Neural crest cell (in vitro differentiated cells): Measurements from ENCODE around the gene MRPL49. TPM values are rescaled to one million over a fixed set of nuclear protein-coding genes. Genes with fewer than 3 reads are reported as not detected.

ENCODE experiments used
- DNase-seq: peaks from one replicate; pipeline ENCODE4 v3.0.0; 2021; ENCODE audit warnings: low read depth, mixed read lengths, low spot score
- H3K27ac Mint-ChIP-seq: one replicate; pipeline ENCODE4 v1.8.0; 2021; ENCODE audit warnings: mild to moderate bottlenecking, mixed read lengths; ENCODE audit not compliant: unreplicated experiment
- H3K27me3 Mint-ChIP-seq: 2 replicates; pipeline ENCODE4 v1.8.0; 2021; ENCODE audit warnings: low read depth, mild to moderate bottlenecking, mixed read lengths
- H3K36me3 Mint-ChIP-seq: 2 replicates; pipeline ENCODE4 v1.8.0; 2021; ENCODE audit warnings: low read depth, mild to moderate bottlenecking, mixed read lengths
- H3K4me1 Mint-ChIP-seq: 2 replicates; pipeline ENCODE4 v1.8.0; 2021; ENCODE audit warnings: mixed read lengths
- H3K4me3 Mint-ChIP-seq: one replicate; pipeline ENCODE4 v1.8.0; 2021; ENCODE audit warnings: mild to moderate bottlenecking, mixed read lengths
- H3K9me3 Mint-ChIP-seq: 2 replicates; pipeline ENCODE4 v1.8.0; 2021; ENCODE audit warnings: mixed read lengths
- total RNA-seq: library from RNA; stranded (reverse); gene quantifications from 2 replicates; pipeline ENCODE4 v1.2.1, GENCODE V29; 2021
- TF ChIP-seq, protein P1 (sequence below): fragments of 200-600 bp; sonication (generic); conservative IDR thresholded peaks from 2 replicates; pipeline ENCODE4 v1.5.0; 2021; ENCODE audit warnings: antibody characterized with exemption, mild to moderate bottlenecking

Gene MRPL49
- total RNA-seq, 1 donor from 2014 or later: 50.3 TPM

DNA sequence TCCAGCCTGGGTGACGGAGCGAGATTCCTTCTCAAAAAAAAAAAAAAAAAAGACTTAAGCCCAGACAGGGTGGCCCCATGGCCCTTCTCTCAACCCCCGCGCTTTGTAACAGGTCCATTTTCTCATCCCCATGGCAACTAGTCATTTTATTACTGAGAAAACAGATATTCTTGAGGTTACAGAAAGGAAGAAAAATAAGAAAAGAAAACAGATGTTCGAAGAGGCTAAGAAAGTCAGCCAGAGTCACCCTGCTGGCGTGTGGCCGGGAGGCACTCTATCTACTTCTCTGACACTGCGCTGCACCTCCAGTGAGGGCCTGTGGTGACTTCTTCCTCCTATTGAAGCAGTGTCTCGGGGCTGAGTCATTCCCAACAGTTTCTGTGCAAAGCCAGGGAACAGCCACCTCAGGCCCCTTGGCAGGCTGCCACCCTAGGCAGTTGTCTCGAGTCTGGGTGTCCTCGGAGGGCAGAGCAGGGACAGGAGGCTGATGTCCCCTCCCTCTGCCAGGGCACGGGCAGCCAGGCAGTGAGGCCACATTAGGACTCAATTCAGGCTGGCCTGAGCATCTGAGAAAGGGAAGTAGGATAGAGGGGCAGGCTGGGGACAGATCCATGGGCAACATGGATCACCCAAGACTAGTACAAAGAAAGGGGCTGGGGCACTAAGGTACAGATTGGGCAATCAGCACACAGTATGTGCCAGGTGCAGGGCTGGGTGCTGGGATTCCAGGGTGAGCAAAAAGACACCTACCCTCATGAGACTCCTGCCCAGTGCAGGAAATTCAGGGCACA is 28.6 kb downstream of the MRPL49 start:
- TF ChIP-seq, protein P1, sequence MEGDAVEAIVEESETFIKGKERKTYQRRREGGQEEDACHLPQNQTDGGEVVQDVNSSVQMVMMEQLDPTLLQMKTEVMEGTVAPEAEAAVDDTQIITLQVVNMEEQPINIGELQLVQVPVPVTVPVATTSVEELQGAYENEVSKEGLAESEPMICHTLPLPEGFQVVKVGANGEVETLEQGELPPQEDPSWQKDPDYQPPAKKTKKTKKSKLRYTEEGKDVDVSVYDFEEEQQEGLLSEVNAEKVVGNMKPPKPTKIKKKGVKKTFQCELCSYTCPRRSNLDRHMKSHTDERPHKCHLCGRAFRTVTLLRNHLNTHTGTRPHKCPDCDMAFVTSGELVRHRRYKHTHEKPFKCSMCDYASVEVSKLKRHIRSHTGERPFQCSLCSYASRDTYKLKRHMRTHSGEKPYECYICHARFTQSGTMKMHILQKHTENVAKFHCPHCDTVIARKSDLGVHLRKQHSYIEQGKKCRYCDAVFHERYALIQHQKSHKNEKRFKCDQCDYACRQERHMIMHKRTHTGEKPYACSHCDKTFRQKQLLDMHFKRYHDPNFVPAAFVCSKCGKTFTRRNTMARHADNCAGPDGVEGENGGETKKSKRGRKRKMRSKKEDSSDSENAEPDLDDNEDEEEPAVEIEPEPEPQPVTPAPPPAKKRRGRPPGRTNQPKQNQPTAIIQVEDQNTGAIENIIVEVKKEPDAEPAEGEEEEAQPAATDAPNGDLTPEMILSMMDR: no peak
- H3K9me3 Mint-ChIP-seq: no peaks in the 10 kb centered on the region
- DNase-seq: no peak

DNA sequence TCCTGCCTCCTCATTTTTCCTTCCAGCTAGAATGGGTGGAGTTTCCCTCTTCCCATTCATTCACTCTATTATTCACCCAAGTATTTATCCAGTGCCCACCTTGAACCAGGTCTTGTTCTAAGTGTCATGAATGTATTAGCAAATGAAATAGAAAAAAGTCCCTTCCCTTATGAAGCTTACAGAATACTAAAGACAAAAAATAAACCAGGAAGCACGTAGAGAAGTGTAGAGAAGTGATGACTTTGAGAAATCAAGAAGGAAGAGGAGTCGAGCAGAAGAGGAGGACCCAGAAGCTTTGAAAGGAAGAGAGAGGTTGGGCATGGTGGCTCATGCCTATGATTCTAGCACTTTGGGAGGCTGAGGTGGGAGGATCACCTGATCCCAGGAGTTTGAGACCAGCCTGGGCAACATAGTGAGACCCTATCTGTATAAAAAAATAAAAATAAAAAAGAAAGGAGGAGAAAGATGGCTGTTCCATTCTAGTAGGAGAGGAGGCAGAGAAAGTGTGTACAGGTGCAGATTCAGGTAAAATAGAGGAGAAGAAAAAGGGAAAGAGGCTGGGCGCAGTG is 29.3 kb downstream of the MRPL49 start:
- H3K27me3 Mint-ChIP-seq: peaks cover 29% of the 10 kb centered on the region
- no peaks in the 10 kb centered on the region for H3K9me3 Mint-ChIP-seq
- H3K36me3 Mint-ChIP-seq: no peaks in the 10 kb centered on the region
- H3K4me1 Mint-ChIP-seq: peaks cover 6% of the 10 kb centered on the region
- H3K27ac Mint-ChIP-seq: no peak overlapping the region
- TF ChIP-seq, protein P1: no peak
- no peak overlapping the region for H3K4me3 Mint-ChIP-seq
- DNase-seq: no peak

More for the DNA sequence above, 28.6 kb downstream of the MRPL49 start:
- Mint-ChIP-seq H3K36me3 (no peaks in the 10 kb centered on the region), H3K4me1 (peaks cover 6% of the 10 kb centered on the region), H3K4me3 (no peak overlapping the region), H3K27me3 (peaks cover 34% of the 10 kb centered on the region), H3K27ac (no peak overlapping the region)

DNA sequence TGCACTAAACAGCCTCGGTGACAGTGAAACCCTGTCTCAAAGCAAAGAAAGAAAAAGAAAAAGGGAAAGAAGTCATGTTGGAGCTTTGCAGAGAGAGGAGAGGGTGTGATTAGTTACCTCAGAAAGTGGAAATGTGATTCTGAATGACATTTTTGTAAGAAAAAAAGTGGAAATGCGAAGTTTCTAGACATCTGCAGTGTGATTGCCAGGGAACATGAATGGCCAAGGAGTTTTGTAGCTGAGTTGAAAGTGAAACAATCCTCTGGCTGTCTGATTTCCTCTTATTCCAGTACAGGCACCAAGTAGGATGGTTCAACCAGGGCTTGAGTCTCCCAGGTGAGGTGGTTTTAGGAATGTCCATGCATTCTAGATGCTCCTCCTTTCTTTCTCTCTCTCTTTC is 30.0 kb downstream of the MRPL49 start:
- TF ChIP-seq, protein P1: no peak
- H3K27ac Mint-ChIP-seq: no peak overlapping the region
- H3K4me1 Mint-ChIP-seq: peaks cover 6% of the 10 kb centered on the region
- H3K27me3 Mint-ChIP-seq: peaks cover 29% of the 10 kb centered on the region
- DNase-seq: no peak
- H3K4me3 Mint-ChIP-seq: no peak overlapping the region
- no peaks in the 10 kb centered on the region for H3K9me3 Mint-ChIP-seq
- H3K36me3 Mint-ChIP-seq: no peaks in the 10 kb centered on the region

DNA sequence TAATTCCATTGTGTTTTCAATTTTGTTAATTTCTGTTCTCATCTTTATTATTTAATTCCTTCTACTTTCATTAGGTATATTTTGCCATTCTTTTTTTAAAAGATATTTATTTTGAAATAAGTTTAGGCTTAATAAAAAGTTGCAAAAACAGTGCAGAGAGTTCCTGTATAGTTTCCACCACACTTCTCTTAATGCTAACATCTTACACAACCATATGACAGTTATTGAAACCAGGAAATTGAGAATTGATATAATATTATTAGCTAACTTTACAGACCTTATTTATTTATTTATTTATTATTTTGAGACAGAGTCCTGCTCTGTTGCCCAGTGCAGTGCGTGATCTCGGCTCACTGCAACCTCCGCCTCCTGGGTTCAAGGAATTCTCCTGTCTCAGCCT is 34.1 kb downstream of the MRPL49 start:
- Mint-ChIP-seq H3K4me3 (no peak overlapping the region), H3K27me3 (peaks cover 46% of the 10 kb centered on the region), H3K36me3 (no peaks in the 10 kb centered on the region), H3K9me3 (no peaks in the 10 kb centered on the region), H3K27ac (no peak overlapping the region), H3K4me1 (no peaks in the 10 kb centered on the region)
- TF ChIP-seq, protein P1: no peak
- no peak for DNase-seq

DNA sequence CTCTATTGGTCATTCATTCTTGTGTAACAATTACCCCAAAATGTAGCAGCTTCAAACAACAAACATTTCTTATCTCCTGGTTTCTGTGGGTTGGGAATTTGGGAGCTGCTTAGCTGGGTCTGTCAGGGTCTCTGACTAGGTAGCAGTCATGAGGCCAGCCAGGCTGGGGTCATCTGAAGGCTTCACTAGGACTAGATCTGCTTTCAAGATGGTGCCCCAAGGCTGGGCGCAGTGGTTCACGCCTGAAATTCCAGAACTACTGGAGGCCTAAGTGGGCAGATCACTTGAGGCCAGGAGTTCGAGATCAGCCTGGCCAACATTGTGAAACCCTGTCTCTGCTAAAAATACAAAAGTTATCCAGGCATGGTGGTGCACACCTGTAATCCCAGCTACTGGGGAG is 34.8 kb downstream of the MRPL49 start:
- Mint-ChIP-seq H3K27me3 (peaks cover 40% of the 10 kb centered on the region), H3K4me3 (no peak overlapping the region), H3K36me3 (no peaks in the 10 kb centered on the region), H3K27ac (no peak overlapping the region), H3K9me3 (no peaks in the 10 kb centered on the region), H3K4me1 (no peaks in the 10 kb centered on the region)
- TF ChIP-seq, protein P1: no peak
- no peak for DNase-seq
